Endothelial cell (in vitro differentiated cells): ENCODE results near the gene TUSC2. TPM values are rescaled to one million over a fixed set of nuclear protein-coding genes. Genes with fewer than 3 reads are reported as not detected.
A peak's percentile ranks its signal among the peaks of the same experiment; 100 is the strongest.

Experiments used
- DNase-seq: peaks from one replicate; pipeline ENCODE4 v3.0.0; 2021; ENCODE audit warnings: low spot score
- H3K27ac Mint-ChIP-seq: one replicate; pipeline ENCODE4 v1.8.0; 2021; ENCODE audit warnings: mixed read lengths, inconsistent platforms; ENCODE audit not compliant: unreplicated experiment
- H3K27me3 Mint-ChIP-seq: one replicate; pipeline ENCODE4 v1.8.0; 2021; ENCODE audit warnings: mild to moderate bottlenecking, moderate library complexity, mixed read lengths, inconsistent platforms; ENCODE audit not compliant: unreplicated experiment
- H3K36me3 Mint-ChIP-seq: one replicate; pipeline ENCODE4 v1.8.0; 2021; ENCODE audit warnings: mild to moderate bottlenecking, low read depth, mixed read lengths, inconsistent platforms; ENCODE audit not compliant: unreplicated experiment
- H3K4me1 Mint-ChIP-seq: one replicate; pipeline ENCODE4 v1.8.0; 2021; ENCODE audit warnings: mild to moderate bottlenecking, mixed read lengths, inconsistent platforms; ENCODE audit not compliant: unreplicated experiment
- H3K4me3 Mint-ChIP-seq: one replicate; pipeline ENCODE4 v1.8.0; 2021; ENCODE audit warnings: mild to moderate bottlenecking, mixed read lengths, inconsistent platforms; ENCODE audit not compliant: unreplicated experiment
- H3K9me3 Mint-ChIP-seq: one replicate; pipeline ENCODE4 v1.8.0; 2021; ENCODE audit warnings: mixed read lengths, inconsistent platforms; ENCODE audit not compliant: unreplicated experiment
- CTCF ChIP-seq: fragments of 200-600 bp; sonication (generic); IDR thresholded peaks from one replicate; pipeline ENCODE4 v1.5.0; 2021; ENCODE audit warnings: antibody characterized with exemption; ENCODE audit not compliant: unreplicated experiment
- total RNA-seq: library from RNA; stranded (reverse); fragmentation: NEBNext Ultra II Directional; extraction: Animal tissue kit (Norgen Biotek cat#: 25700); gene quantifications from one replicate; pipeline ENCODE4 v1.2.1, GENCODE V29; 2021; ENCODE audit not compliant: unreplicated experiment

Gene TUSC2
- total RNA-seq, 1 donor from 2014 or later = 36.4 TPM

DNA sequence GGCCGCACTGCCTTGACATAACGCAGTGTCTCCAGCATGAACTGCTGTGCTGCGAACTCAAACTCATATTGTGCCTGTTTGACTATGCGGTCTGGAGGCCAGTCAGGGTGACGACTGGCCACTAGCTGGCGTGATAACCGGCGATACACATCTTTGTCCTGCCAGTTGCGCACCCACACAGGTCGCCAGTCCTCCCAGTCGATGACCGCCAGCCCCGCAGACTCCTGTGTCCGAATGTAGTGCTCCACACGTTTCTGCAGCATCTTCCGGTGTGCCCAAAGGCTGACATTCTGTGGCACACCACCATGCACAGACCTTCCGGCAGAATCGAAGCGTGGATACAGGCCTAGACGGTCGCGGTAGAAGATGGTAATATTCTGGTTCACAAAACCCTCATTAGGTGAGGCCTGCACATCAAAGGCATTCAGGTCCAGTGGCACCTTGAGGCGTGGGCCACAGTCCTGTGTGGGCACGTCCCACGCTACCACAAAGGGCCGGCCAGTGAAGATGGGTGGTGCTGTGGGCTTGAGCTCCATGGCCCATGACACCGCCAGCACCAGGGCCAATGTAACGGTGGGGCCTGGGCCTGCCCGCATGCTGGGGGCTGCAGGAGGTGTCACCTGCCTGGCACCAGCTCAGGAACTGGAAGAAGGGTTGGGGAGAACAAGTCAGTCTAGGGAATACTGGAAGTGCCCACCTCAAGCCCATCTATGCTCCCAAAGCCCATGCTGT lies 8.0 kb downstream of the TUSC2 start:
- H3K36me3 Mint-ChIP-seq = peaks cover 41% of the 10 kb centered on the region
- H3K27ac Mint-ChIP-seq = peak overlapping the region; percentile 77
- peaks cover 55% of the 10 kb centered on the region for H3K4me1 Mint-ChIP-seq
- no peaks in the 10 kb centered on the region for H3K9me3 Mint-ChIP-seq
- no peak for TF ChIP-seq CTCF
- peak; percentile 4 for DNase-seq
- H3K27me3 Mint-ChIP-seq = peaks cover 26% of the 10 kb centered on the region
- H3K4me3 Mint-ChIP-seq = peak overlapping the region; percentile 96

DNA sequence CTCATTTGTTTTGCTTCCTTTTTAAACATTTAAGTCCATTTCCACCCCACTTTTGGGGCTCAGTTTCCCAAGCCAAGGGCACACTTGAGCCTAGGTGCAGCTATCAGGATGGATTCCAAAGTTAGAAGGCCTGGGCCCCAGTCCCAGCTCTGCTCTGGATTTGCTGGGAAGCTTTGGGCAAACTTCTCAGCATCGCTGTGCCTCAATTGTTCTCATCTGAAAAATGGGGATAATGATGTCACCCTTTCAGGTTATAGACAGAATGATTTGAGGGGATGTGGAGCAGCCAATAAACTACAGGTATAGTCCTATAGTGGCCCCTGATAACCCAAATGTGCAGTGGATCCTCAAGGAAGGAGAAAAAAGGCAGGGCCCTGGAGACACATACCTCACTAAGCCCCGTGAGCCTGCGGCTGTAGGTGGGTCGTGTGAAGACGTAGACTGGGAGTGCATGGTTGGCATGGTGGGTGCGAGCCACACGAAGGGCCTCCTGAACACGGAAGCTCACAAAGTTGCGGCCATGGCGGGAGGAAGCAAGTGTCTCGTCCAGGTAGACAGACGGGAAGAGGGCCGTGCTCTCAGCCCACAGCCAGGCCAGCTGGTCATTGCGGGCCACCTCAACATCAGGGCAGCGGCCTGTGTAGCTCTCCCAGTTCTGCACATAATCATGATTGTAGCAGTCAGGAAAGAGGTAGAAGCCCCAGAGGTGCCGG lies 8.7 kb downstream of the TUSC2 start:
- DNase-seq = no peak
- Mint-ChIP-seq H3K27ac (peak overlapping the region; percentile 50), H3K27me3 (peaks cover 26% of the 10 kb centered on the region), H3K4me1 (peaks cover 49% of the 10 kb centered on the region), H3K4me3 (peak overlapping the region; percentile 96), H3K36me3 (peaks cover 36% of the 10 kb centered on the region), H3K9me3 (no peaks in the 10 kb centered on the region)
- no peak for TF ChIP-seq CTCF

DNA sequence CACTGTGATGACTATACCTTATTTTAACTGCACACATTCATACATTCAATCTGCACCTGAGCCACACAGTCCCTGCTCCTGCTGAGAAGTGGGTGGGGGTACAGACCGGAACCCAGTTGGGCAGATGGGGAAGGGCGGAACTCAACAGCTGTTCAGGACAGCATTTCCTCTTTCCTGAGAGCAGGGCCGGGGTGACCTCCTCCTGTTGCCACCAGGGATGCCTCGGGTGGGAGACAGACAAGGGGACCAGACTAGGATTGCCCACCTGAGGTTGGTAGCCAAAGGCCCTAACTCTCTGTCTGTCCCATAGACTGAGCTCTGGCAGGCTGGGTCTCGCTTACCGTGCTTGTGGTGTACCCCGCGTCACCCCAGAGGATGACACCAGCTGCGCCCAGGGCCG lies 9.4 kb downstream of the TUSC2 start:
- H3K4me3 Mint-ChIP-seq = peak overlapping the region; percentile 96
- H3K4me1 Mint-ChIP-seq = peaks cover 46% of the 10 kb centered on the region
- H3K9me3 Mint-ChIP-seq = no peaks in the 10 kb centered on the region
- peaks cover 42% of the 10 kb centered on the region for H3K36me3 Mint-ChIP-seq
- no peak for TF ChIP-seq CTCF
- peaks cover 26% of the 10 kb centered on the region for H3K27me3 Mint-ChIP-seq
- peak overlapping the region; percentile 70 for H3K27ac Mint-ChIP-seq
- no peak for DNase-seq

- Mint-ChIP-seq H3K4me3 (peak overlapping the region; percentile 96), H3K9me3 (no peaks in the 10 kb centered on the region), H3K4me1 (peaks cover 43% of the 10 kb centered on the region), H3K36me3 (peaks cover 44% of the 10 kb centered on the region), H3K27me3 (peaks cover 24% of the 10 kb centered on the region), H3K27ac (peak overlapping the region; percentile 70)
- no peak for TF ChIP-seq CTCF
- no peak for DNase-seq
These were observed 9.9 kb downstream of the TUSC2 start for GRCh38 chr3:50318163-50318562.

DNA sequence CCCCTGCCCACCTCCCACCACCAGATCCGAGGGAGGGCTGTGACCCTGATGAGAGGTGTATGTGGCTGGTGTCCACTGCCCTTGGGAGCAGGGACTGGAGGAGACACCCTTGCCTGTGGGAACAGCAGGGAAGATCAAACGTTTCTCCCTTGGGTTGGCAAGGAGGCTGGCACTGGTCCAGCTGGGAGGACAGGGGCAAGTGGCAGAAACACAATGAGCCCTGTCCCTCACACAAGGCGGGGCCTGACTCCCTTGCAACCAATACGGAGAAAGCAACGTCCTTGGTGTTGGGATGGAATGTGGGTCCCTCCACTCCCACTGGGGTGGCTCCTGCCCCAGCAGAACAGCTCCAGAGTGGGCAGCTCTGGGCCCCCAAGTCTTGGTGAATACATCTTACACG lies 10.7 kb downstream of the TUSC2 start:
- Mint-ChIP-seq H3K4me3 (no peak overlapping the region), H3K36me3 (peaks cover 44% of the 10 kb centered on the region), H3K27ac (no peak overlapping the region)

More for the DNA sequence above, 10.7 kb downstream of the TUSC2 start:
- H3K27me3 Mint-ChIP-seq = peaks cover 22% of the 10 kb centered on the region
- DNase-seq = no peak
- TF ChIP-seq CTCF = no peak
- H3K9me3 Mint-ChIP-seq = no peaks in the 10 kb centered on the region
- H3K4me1 Mint-ChIP-seq = peaks cover 41% of the 10 kb centered on the region
